Heart right ventricle (tissue), 16 donors: Measurements from ENCODE around the gene KDM5B. TPM values are rescaled to one million over a fixed set of nuclear protein-coding genes. Genes with fewer than 3 reads are reported as not detected.

Source experiments
- ATAC-seq, 8 donors: fragments of 200-7000 bp; cut with Tn5 transposase; one replicate each; pipeline ENCODE4 v1.9.1; 2020; ENCODE audit warnings: mild to moderate bottlenecking in 8 of 8, moderate library complexity in 8 of 8, moderate number of reproducible peaks in 1 of 8
- DNase-seq, 2 donors: peaks; one replicate each; pipeline ENCODE4 v3.0.0-alpha.2; 2020
- H3K27ac ChIP-seq, 10 donors: fragments of 200-600 bp; sonication (generic) in 2 of 10; one replicate each; pipeline versions ENCODE4 v1.5.0 to v1.8.0; 2020 to 2022; ENCODE audit warnings: mild to moderate bottlenecking in 3 of 10
- H3K27me3 ChIP-seq, 7 donors: fragments of 200-600 bp; one replicate each; pipeline ENCODE4 v1.8.0; 2021 to 2022; ENCODE audit warnings: mild to moderate bottlenecking in 2 of 7
- H3K36me3 ChIP-seq, 9 donors: fragments of 200-600 bp; sonication (generic) in 1 of 9; one replicate each; pipeline versions ENCODE4 v1.5.0 to v1.8.0; 2020 to 2022; ENCODE audit warnings: mild to moderate bottlenecking in 2 of 9
- H3K4me1 ChIP-seq, 9 donors: fragments of 200-600 bp; sonication (generic) in 1 of 9; one replicate each; pipeline versions ENCODE4 v1.5.0 to v1.8.0; 2020 to 2022; ENCODE audit warnings: mild to moderate bottlenecking in 4 of 9
- H3K4me3 ChIP-seq, 10 donors: fragments of 200-600 bp; sonication (generic) in 2 of 10; one replicate each; pipeline versions ENCODE4 v1.5.0 to v1.8.0; 2020 to 2022; ENCODE audit warnings: mild to moderate bottlenecking in 7 of 10, moderate library complexity in 2 of 10
- H3K9me3 ChIP-seq, 11 donors: fragments of 200-600 bp in 10 of 11; sonication (generic) in 2 of 11; one replicate each; pipeline versions ENCODE4 v1.5.0 to v1.8.0; 2013 to 2022; ENCODE audit warnings: mild to moderate bottlenecking in 2 of 11, control low read depth in 1 of 11, moderate library complexity in 1 of 11
- CTCF ChIP-seq, 9 donors: fragments of 200-600 bp; sonication (generic) in 2 of 9; IDR thresholded peaks; one replicate each; pipeline versions ENCODE4 v1.5.0 to v1.8.0; 2021 to 2022; ENCODE audit warnings: antibody characterized with exemption in 9 of 9, mild to moderate bottlenecking in 5 of 9, moderate library complexity in 1 of 9
- WGBS, 2 donors: extraction: QIAGEN DNeasy Blood & Tissue Kit; methylation state at CpG; one replicate each; pipeline ENCODE4 v1.1.7; 2013; ENCODE audit warnings: inconsistent platforms in 1 of 2; 5-methylcytosine and 5-hydroxymethylcytosine counted together
- intact Hi-C, 10 donors: fragments of 100-400 bp; cut with DNase I; formaldehyde crosslinking; loops; one replicate each; pipeline versions ENCODE4 v1.11.1 to v1.14.2; 2022
- polyA plus RNA-seq, 2 donors: library from polyadenylated mRNA; stranded (reverse); fragments of 200-250 nt; gene quantifications; one replicate each; pipeline ENCODE4 v1.2.3, GENCODE V29; 2013
- total RNA-seq, 10 donors: library from RNA; stranded (reverse); fragmentation: NEBNext Ultra II Directional in 3 of 10; extraction: Animal tissue kit (Norgen Biotek cat#: 25700) in 3 of 10; gene quantifications; one replicate each; pipeline versions ENCODE4 v1.2.1 to v1.2.4, GENCODE V29; 2021 to 2023
- donor health status: Arrhythmogenic right ventricular cardiomyopathy.
- donor health status: ischemic (EF 13 %, LVEDD 7.1; RV severe dilation, severe dysfunction).
- donor health status: healthy with polysubstance abuse.
- donor health status: DM: no; HTN: yes; CAD: no.
- donor health status: DM: no; HTN: no; CAD: no.
- donor health status: ischemic (EF 25% LVEDD 6.9; RV normal size, moderate dysfunction).
- donor health status: ischemic (EF 25% LVEDD 5.7; RV mildly dilated, moderate dysfunction).
- donor health status: healthy.
- donor health status: DM: yes; HTN: yes; CAD: no.
- donor health status: Ischemic cardiomyopathy.
- donor health status: ischemic (EF 35%, LVEDD 5.7; RV mildly dilated, moderate dysfunction).
- donor health status: nonischemic (EF 11% LVEDD 7.7; RV severe dilation, severe dysfunction).
- donor health status: DM: yes; HTN: yes; CAD: no.
- donor health status: PGD.
- donor health status: ischemic (EF 29% LVEDD 5.4; RV normal size, mild dysfunction).
- donor health status: nonischemic (EF 23%, LVEDD 6.1; RV moderate dilation, normal function).

Gene KDM5B
- total and polyA plus RNA-seq, 12 donors: 4.9 to 18.5 (median 13.6) TPM

GRCh38 chr1:202786804-202787203 is 21.4 kb downstream of the KDM5B start:
- no peak for TF ChIP-seq CTCF (IDR thresholded peaks at IDR 0.05)
- intact Hi-C loops: no loop called here
- no peak overlapping the region for H3K27ac ChIP-seq
- peaks cover 3 to 38% (median 23%) of the 10 kb centered on the region in 9 donors for H3K4me1 ChIP-seq
- no peak overlapping the region for H3K4me3 ChIP-seq
- H3K36me3 ChIP-seq: no peaks in the 10 kb centered on the region
- DNase-seq: no peak
- WGBS, 2 donors: 83 to 85% methylated on average over 4 of the region's 4 CpGs
- H3K9me3 ChIP-seq: no peaks in the 10 kb centered on the region
- no peak for ATAC-seq
- no peaks in the 10 kb centered on the region for H3K27me3 ChIP-seq

- Histone ChIP-seq H3K4me3 (no peak overlapping the region), H3K27me3 (no peaks in the 10 kb centered on the region), H3K9me3 (no peaks in the 10 kb centered on the region), H3K27ac (no peak overlapping the region), H3K4me1 (peaks cover 0 to 17% (median 10%) of the 10 kb centered on the region in 9 donors), H3K36me3 (peaks cover 0 to 8% (median 7%) of the 10 kb centered on the region in 9 donors)
- DNase-seq: no peak
- ATAC-seq: no peak
- WGBS, 2 donors: 88 to 89% methylated on average over 4 of the region's 4 CpGs
- intact Hi-C loops: no loop called here
- TF ChIP-seq CTCF (IDR thresholded peaks at IDR 0.05): no peak
Measured at GRCh38 chr1:202781180-202781579, 27.0 kb downstream of the KDM5B start.

GRCh38 chr1:202770135-202770534 is 38.1 kb downstream of the KDM5B start:
- Histone ChIP-seq H3K9me3 (no peaks in the 10 kb centered on the region), H3K4me1 (no peaks in the 10 kb centered on the region), H3K4me3 (no peak overlapping the region), H3K36me3 (peaks cover 0 to 99% (median 48%) of the 10 kb centered on the region in 9 donors), H3K27me3 (no peaks in the 10 kb centered on the region), H3K27ac (no peak overlapping the region)
- no peak for TF ChIP-seq CTCF (IDR thresholded peaks at IDR 0.05)
- DNase-seq: no peak
- 93 to 96% methylated on average over 2 of the region's 2 CpGs for WGBS, 2 donors
- intact Hi-C loops: no loop called here
- ATAC-seq: no peak

- 90 to 94% methylated on average over 1 of the region's 1 CpG for WGBS, 2 donors
- DNase-seq (no peak), ATAC-seq (no peak)
- H3K9me3 ChIP-seq: no peaks in the 10 kb centered on the region
- no peaks in the 10 kb centered on the region for H3K27me3 ChIP-seq
- no peak overlapping the region for H3K4me3 ChIP-seq
- no peak for TF ChIP-seq CTCF (IDR thresholded peaks at IDR 0.05)
- peaks cover 0 to 5% (median 0%) of the 10 kb centered on the region in 9 donors for H3K4me1 ChIP-seq
- H3K27ac ChIP-seq: no peak overlapping the region
- intact Hi-C loops: loop anchor here in 3 of 10 donors (10.0 kb wide), 2 partner anchors 149 to 229 kb away; no protein-coding TSS in a partner anchor
- peaks cover 0 to 100% (median 27%) of the 10 kb centered on the region in 9 donors for H3K36me3 ChIP-seq
Measured at GRCh38 chr1:202765721-202766120, 42.5 kb downstream of the KDM5B start.
